IMR-90 (cell line): Measurements from ENCODE around the gene SYPL1. TPM values are rescaled to one million over a fixed set of nuclear protein-coding genes. Genes with fewer than 3 reads are reported as not detected.

Experiments
- ATAC-seq: fragments of 200-7000 bp; cut with Tn5 transposase; 2 replicates; pipeline ENCODE4 v1.9.1; 2020; ENCODE audit warnings: low read depth, mild to moderate bottlenecking, moderate library complexity
- BruUV-seq: library from RNA; stranded (reverse); fragments of 400-500 nt; replicated peaks from 2 replicates; lab custom pipeline; 2021; lab: Mats Ljungman, UMichigan
- CTCF ChIA-PET: fragments of 300-600 bp; formaldehyde crosslinking; extraction: SDS; loops from one replicate; lab custom pipeline; 2021; ENCODE audit warnings: antibody characterized with exemption; lab: Yijun Ruan, JAX
- POLR2A ChIA-PET: fragments of 300-600 bp; sonication (Branson Sonifier 250); formaldehyde crosslinking; loops from one replicate; lab custom pipeline; 2022; ENCODE audit warnings: antibody characterized with exemption; ENCODE audit not compliant: unreplicated experiment; lab: Charles Lee
- DNase-seq: peaks from one replicate; pipeline ENCODE4 v3.0.0; 2013
- H2AFZ ChIP-seq: replicated peaks from 2 replicates; pipeline ENCODE3; 2013; ENCODE audit warnings: low read length, mild to moderate bottlenecking; ENCODE audit not compliant: poor library complexity
- H2AK5ac ChIP-seq: 2 replicates; pipeline ENCODE4 v1.6.1; 2013; ENCODE audit warnings: low read depth, low read length, inconsistent platforms
- H2AK9ac ChIP-seq: replicated peaks from 2 replicates; pipeline ENCODE3; 2013; ENCODE audit warnings: mild to moderate bottlenecking, low read depth, low read length, moderate library complexity; ENCODE audit not compliant: poor library complexity
- H2BK120ac ChIP-seq: 2 replicates; pipeline ENCODE4 v1.6.1; 2013; ENCODE audit warnings: low read depth, low read length, inconsistent platforms
- H2BK15ac ChIP-seq: 3 replicates; pipeline ENCODE4 v1.6.1; 2013; ENCODE audit warnings: low read depth, low read length, inconsistent platforms
- H2BK20ac ChIP-seq: 2 replicates; pipeline ENCODE4 v1.6.1; 2013; ENCODE audit warnings: low read depth, mild to moderate bottlenecking, inconsistent platforms, low read length, moderate library complexity
- H2BK5ac ChIP-seq: 2 replicates; pipeline ENCODE4 v1.6.1; 2013; ENCODE audit warnings: mild to moderate bottlenecking, low read depth, low read length, inconsistent platforms; ENCODE audit not compliant: poor library complexity, severe bottlenecking
- H3K14ac ChIP-seq: replicated peaks from 2 replicates; pipeline ENCODE4 v1.6.1; 2013; ENCODE audit warnings: low read depth, low read length, inconsistent platforms
- H3K18ac ChIP-seq: 2 replicates; pipeline ENCODE4 v1.6.1; 2013; ENCODE audit warnings: low read depth, low read length, control low read depth
- H3K23ac ChIP-seq: 2 replicates; pipeline ENCODE4 v1.6.1; 2013; ENCODE audit warnings: low read depth, low read length, inconsistent platforms
- H3K27ac ChIP-seq: 2 replicates; pipeline ENCODE4 v1.5.1; 2013; ENCODE audit warnings: mild to moderate bottlenecking, control low read depth, low read length; ENCODE audit not compliant: insufficient read depth
- H3K27me3 ChIP-seq: 2 replicates; pipeline ENCODE4 v1.6.1; 2013; ENCODE audit warnings: low read length; ENCODE audit not compliant: control insufficient read depth, insufficient read depth
- H3K36me3 ChIP-seq: 2 replicates; pipeline ENCODE4 v1.6.1; 2013; ENCODE audit warnings: low read length, mixed read lengths; ENCODE audit not compliant: control insufficient read depth, insufficient read depth
- H3K4ac ChIP-seq: 2 replicates; pipeline ENCODE4 v1.6.1; 2013; ENCODE audit warnings: low read depth, low read length, inconsistent platforms
- H3K4me1 ChIP-seq: 2 replicates; pipeline ENCODE4 v1.6.1; 2013; ENCODE audit warnings: low read length, mixed read lengths; ENCODE audit not compliant: control insufficient read depth, insufficient read depth
- H3K4me2 ChIP-seq: 2 replicates; pipeline ENCODE4 v1.6.1; 2013; ENCODE audit warnings: low read depth, mild to moderate bottlenecking, control low read depth, low read length, moderate library complexity
- H3K4me3 ChIP-seq: 2 replicates; pipeline ENCODE4 v1.5.1; 2013; ENCODE audit warnings: low read depth, mild to moderate bottlenecking, control low read depth, low read length, moderate library complexity; ENCODE audit not compliant: insufficient read depth
- H3K56ac ChIP-seq: 2 replicates; pipeline ENCODE4 v1.6.1; 2013; ENCODE audit warnings: low read length, inconsistent platforms; ENCODE audit not compliant: insufficient read depth; ENCODE audit errors: extremely low read depth
- H3K79me1 ChIP-seq, 2 experiments: 2 replicates each; pipeline ENCODE4 v1.6.1; 2013; ENCODE audit warnings: low read length in 2 of 2, inconsistent platforms in 1 of 2, low read depth in 1 of 2
- H3K9ac ChIP-seq: 2 replicates; pipeline ENCODE4 v1.6.1; 2013; ENCODE audit warnings: low read depth, low read length, control low read depth
- H3K9me1 ChIP-seq: 2 replicates; pipeline ENCODE4 v1.6.1; 2013; ENCODE audit warnings: low read length, inconsistent platforms; ENCODE audit not compliant: insufficient read depth
- H3K9me3 ChIP-seq: 2 replicates; pipeline ENCODE4 v1.6.1; 2013; ENCODE audit warnings: low read length; ENCODE audit not compliant: control insufficient read depth, insufficient read depth
- H4K20me1 ChIP-seq: 2 replicates; pipeline ENCODE4 v1.6.1; 2013; ENCODE audit warnings: low read length, inconsistent platforms; ENCODE audit not compliant: insufficient read depth
- H4K5ac ChIP-seq: 2 replicates; pipeline ENCODE4 v1.6.1; 2013; ENCODE audit warnings: mild to moderate bottlenecking, low read depth, low read length, control low read depth
- H4K8ac ChIP-seq, 2 experiments: 2 replicates each; pipeline ENCODE4 v1.6.1; 2013; ENCODE audit warnings: low read depth in 2 of 2, low read length in 2 of 2, control low read depth in 1 of 2, inconsistent platforms in 1 of 2
- H4K91ac ChIP-seq: 2 replicates; pipeline ENCODE4 v1.6.1; 2013; ENCODE audit warnings: low read depth, low read length, inconsistent platforms; ENCODE audit not compliant: insufficient read depth
- CHD1 ChIP-seq: IDR thresholded peaks from 2 replicates; pipeline ENCODE4 v1.6.1; 2012; ENCODE audit warnings: low read depth, low read length, improper control_type of control experiment
- MAFK ChIP-seq: IDR thresholded peaks from 2 replicates; pipeline ENCODE4 v1.6.1; 2012; ENCODE audit warnings: low read depth, low read length, improper control_type of control experiment
- MAZ ChIP-seq: IDR thresholded peaks from 2 replicates; pipeline ENCODE4 v1.6.1; 2012; ENCODE audit warnings: low read depth, mild to moderate bottlenecking, low read length, improper control_type of control experiment, moderate library complexity, borderline replicate concordance
- NFE2L2 ChIP-seq: fragments of 150-350 bp; IDR thresholded peaks from 2 replicates; pipeline ENCODE4 v1.6.1; 2016; ENCODE audit warnings: low read depth, mild to moderate bottlenecking, low read length
- POLR2A ChIP-seq: IDR thresholded peaks from 2 replicates; pipeline ENCODE4 v1.6.1; 2012; ENCODE audit warnings: mild to moderate bottlenecking, low read depth, low read length
- RCOR1 ChIP-seq: IDR thresholded peaks from 2 replicates; pipeline ENCODE4 v1.6.1; 2012; ENCODE audit warnings: mild to moderate bottlenecking, low read length, improper control_type of control experiment; ENCODE audit not compliant: insufficient replicate concordance
- RFX5 ChIP-seq: IDR thresholded peaks from 2 replicates; pipeline ENCODE4 v1.8.0; 2012; ENCODE audit warnings: low read depth, mild to moderate bottlenecking, low read length, moderate library complexity
- WGBS, 2 experiments: methylation state at CpG; one replicate each; pipeline versions ENCODE4 v1.1.5 to v1.1.7; 2013; ENCODE audit warnings: missing lambda C conversion rate in 2 of 2; ENCODE audit not compliant: insufficient read length in 1 of 2; ENCODE audit errors: extremely low coverage in 2 of 2; 5-methylcytosine and 5-hydroxymethylcytosine counted together
- dilution Hi-C: fragments of 300-500 bp; cut with HindIII; formaldehyde crosslinking; loops from one replicate; pipeline ENCODE4 v1.14.3; 2018; ENCODE audit warnings: low sequenced_read_pairs; ENCODE audit not compliant: unreplicated experiment
- in situ Hi-C: fragments of 300-500 bp; cut with MboI; formaldehyde crosslinking; loops from 3 replicates; pipeline ENCODE4 v1.14.3; 2019; ENCODE audit warnings: low sequenced_read_pairs, inconsistent platforms, mixed read lengths
- intact Hi-C: fragments of 100-400 bp; cut with micrococcal nuclease; formaldehyde crosslinking; loops from 2 replicates; pipeline ENCODE4 v1.10.0; 2022
- polyA plus RNA-seq, 3 experiments: library from polyadenylated mRNA; depleted of rRNA; stranded (reverse); fragments of >200 nt; gene quantifications; 2 replicates each; pipeline ENCODE4 v1.2.3, GENCODE V29; 2012; ENCODE audit warnings: low replicate concordance in 1 of 3
- total RNA-seq: library from RNA; depleted of rRNA; stranded (reverse); fragments of >200 nt; gene quantifications from 2 replicates; pipeline ENCODE4 v1.2.3, GENCODE V29; 2012
- TF ChIP-seq, protein P1 (sequence below): fragments of 150-350 bp; IDR thresholded peaks from 2 replicates; pipeline ENCODE4 v1.6.1; 2017; ENCODE audit warnings: mild to moderate bottlenecking, antibody characterized with exemption, low read length, low read depth
- TF ChIP-seq, protein P2 (sequence below): fragments of 150-350 bp; IDR thresholded peaks from 2 replicates; pipeline ENCODE4 v1.6.1; 2016; ENCODE audit warnings: low read depth, mild to moderate bottlenecking, low read length, moderate library complexity, borderline replicate concordance
- TF ChIP-seq, protein P3 (sequence below): conservative IDR thresholded peaks from 2 replicates; pipeline ENCODE4 v1.5.1; 2012; ENCODE audit warnings: mild to moderate bottlenecking, low read depth, low read length, improper control_type of control experiment

SYPL1 gene
- total and polyA plus RNA-seq, 2 of the 4 experiments (the other 2 are of a cell fraction), result 19.0 to 45.0 TPM

DNA sequence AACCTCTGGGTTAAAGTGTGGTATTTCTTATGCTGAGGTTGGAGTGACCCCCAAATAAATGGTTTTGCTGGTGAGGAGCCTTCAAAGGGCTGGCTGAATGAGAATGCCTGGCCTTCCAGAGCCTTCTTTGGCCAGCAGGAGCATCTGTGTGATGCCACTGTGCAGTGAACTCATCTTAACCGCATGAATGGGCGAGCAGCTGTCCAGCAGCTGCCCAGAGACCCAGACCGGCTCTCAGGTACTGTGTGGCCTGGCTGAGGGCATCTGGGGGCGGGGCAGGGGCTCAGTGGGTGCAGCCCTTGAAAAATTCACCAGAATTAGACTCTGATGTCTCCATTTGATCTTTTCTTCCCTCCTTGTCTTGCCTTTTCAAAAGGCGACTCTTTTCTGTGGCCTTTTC is 59.0 kb downstream of the SYPL1 start:
- H2AK9ac ChIP-seq, result no peak overlapping the region
- H2BK5ac ChIP-seq, result no peak overlapping the region
- H4K20me1 ChIP-seq, result no peaks in the 10 kb centered on the region
- no peak overlapping the region for H2AFZ ChIP-seq
- intact Hi-C loops (no loop called here), dilution Hi-C loops (no loop called here), in situ Hi-C loops (no loop called here)
- BruUV-seq, result no TSS peak
- H3K9me1 ChIP-seq, result 0 out of 2 replicates have a peak, but pooled peaks cover 2% of the 10 kb centered on the region
- DNase-seq, result no peak
- no peak overlapping the region for H3K23ac ChIP-seq
- peaks cover 20% of the 10 kb centered on the region for H3K27me3 ChIP-seq
- CTCF ChIA-PET, result no interaction called here
- no peak for ATAC-seq
- no peaks in the 10 kb centered on the region for H3K9me3 ChIP-seq
- no peak overlapping the region for H3K14ac ChIP-seq
- H2BK20ac ChIP-seq, result no peak overlapping the region
- no peak overlapping the region for H3K27ac ChIP-seq
- no peak overlapping the region for H4K91ac ChIP-seq
- H3K9ac ChIP-seq, result no peak overlapping the region
- no peak overlapping the region for H3K4me2 ChIP-seq
- POLR2A ChIA-PET, result no interaction called here
- H4K5ac ChIP-seq, result no peak overlapping the region
- no peak overlapping the region for H3K18ac ChIP-seq
- H3K56ac ChIP-seq, result no peak overlapping the region
- H3K4ac ChIP-seq, result no peak overlapping the region
- no peaks in the 10 kb centered on the region for H3K79me1 ChIP-seq
- no peak overlapping the region for H2BK15ac ChIP-seq
- TF ChIP-seq MAFK (no peak), RFX5 (no peak), NFE2L2 (no peak), RCOR1 (no peak), CHD1 (no peak), POLR2A (no peak), MAZ (no peak)
- TF ChIP-seq, protein P1, sequence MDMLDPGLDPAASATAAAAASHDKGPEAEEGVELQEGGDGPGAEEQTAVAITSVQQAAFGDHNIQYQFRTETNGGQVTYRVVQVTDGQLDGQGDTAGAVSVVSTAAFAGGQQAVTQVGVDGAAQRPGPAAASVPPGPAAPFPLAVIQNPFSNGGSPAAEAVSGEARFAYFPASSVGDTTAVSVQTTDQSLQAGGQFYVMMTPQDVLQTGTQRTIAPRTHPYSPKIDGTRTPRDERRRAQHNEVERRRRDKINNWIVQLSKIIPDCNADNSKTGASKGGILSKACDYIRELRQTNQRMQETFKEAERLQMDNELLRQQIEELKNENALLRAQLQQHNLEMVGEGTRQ, result no peak
- TF ChIP-seq, protein P2, sequence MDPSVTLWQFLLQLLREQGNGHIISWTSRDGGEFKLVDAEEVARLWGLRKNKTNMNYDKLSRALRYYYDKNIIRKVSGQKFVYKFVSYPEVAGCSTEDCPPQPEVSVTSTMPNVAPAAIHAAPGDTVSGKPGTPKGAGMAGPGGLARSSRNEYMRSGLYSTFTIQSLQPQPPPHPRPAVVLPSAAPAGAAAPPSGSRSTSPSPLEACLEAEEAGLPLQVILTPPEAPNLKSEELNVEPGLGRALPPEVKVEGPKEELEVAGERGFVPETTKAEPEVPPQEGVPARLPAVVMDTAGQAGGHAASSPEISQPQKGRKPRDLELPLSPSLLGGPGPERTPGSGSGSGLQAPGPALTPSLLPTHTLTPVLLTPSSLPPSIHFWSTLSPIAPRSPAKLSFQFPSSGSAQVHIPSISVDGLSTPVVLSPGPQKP, result no peak
- TF ChIP-seq, protein P3, sequence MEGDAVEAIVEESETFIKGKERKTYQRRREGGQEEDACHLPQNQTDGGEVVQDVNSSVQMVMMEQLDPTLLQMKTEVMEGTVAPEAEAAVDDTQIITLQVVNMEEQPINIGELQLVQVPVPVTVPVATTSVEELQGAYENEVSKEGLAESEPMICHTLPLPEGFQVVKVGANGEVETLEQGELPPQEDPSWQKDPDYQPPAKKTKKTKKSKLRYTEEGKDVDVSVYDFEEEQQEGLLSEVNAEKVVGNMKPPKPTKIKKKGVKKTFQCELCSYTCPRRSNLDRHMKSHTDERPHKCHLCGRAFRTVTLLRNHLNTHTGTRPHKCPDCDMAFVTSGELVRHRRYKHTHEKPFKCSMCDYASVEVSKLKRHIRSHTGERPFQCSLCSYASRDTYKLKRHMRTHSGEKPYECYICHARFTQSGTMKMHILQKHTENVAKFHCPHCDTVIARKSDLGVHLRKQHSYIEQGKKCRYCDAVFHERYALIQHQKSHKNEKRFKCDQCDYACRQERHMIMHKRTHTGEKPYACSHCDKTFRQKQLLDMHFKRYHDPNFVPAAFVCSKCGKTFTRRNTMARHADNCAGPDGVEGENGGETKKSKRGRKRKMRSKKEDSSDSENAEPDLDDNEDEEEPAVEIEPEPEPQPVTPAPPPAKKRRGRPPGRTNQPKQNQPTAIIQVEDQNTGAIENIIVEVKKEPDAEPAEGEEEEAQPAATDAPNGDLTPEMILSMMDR, result no peak
- H2BK120ac ChIP-seq, result no peak overlapping the region
- H4K8ac ChIP-seq, result no peak overlapping the region
- H3K4me3 ChIP-seq, result no peak overlapping the region
- WGBS, 2 experiments, result 75% methylated on average over 3 of the region's 5 CpGs; no CpG with 5 or more reads in 1 of the 2 experiments
- no peak overlapping the region for H2AK5ac ChIP-seq
- no peaks in the 10 kb centered on the region for H3K36me3 ChIP-seq
- peaks cover 7% of the 10 kb centered on the region for H3K4me1 ChIP-seq
